Measurements from ENCODE around the gene HPN.

The HPN gene

GRCh38 chr19:35037716-35038622, 3.6 kb upstream of the HPN start:
- DNase-seq: no peak
- Histone ChIP-seq H3K27me3 (no peaks in the 10 kb centered on the region), H3K4me3 (ENCODE audit: low read depth, low read length) (no peak overlapping the region), H3K9me3 (no peaks in the 10 kb centered on the region), H3K36me3 (no peaks in the 10 kb centered on the region), H3K4me1 (no peaks in the 10 kb centered on the region; the same call in 1 of the 2 replicates)
- TF ChIP-seq, protein P1, sequence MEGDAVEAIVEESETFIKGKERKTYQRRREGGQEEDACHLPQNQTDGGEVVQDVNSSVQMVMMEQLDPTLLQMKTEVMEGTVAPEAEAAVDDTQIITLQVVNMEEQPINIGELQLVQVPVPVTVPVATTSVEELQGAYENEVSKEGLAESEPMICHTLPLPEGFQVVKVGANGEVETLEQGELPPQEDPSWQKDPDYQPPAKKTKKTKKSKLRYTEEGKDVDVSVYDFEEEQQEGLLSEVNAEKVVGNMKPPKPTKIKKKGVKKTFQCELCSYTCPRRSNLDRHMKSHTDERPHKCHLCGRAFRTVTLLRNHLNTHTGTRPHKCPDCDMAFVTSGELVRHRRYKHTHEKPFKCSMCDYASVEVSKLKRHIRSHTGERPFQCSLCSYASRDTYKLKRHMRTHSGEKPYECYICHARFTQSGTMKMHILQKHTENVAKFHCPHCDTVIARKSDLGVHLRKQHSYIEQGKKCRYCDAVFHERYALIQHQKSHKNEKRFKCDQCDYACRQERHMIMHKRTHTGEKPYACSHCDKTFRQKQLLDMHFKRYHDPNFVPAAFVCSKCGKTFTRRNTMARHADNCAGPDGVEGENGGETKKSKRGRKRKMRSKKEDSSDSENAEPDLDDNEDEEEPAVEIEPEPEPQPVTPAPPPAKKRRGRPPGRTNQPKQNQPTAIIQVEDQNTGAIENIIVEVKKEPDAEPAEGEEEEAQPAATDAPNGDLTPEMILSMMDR (IDR thresholded peaks at IDR 0.05; ENCODE audit: low read depth, low read length): no peak

GRCh38 chr19:35038623-35039512, 2.7 kb upstream of the HPN start:
- DNase-seq: no peak
- Histone ChIP-seq H3K36me3 (no peaks in the 10 kb centered on the region), H3K4me3 (ENCODE audit: low read depth, low read length) (no peak overlapping the region), H3K4me1 (no peaks in the 10 kb centered on the region; the same call in 1 of the 2 replicates), H3K27me3 (no peaks in the 10 kb centered on the region), H3K9me3 (no peaks in the 10 kb centered on the region)
- TF ChIP-seq, protein P1 (IDR thresholded peaks at IDR 0.05; ENCODE audit: low read depth, low read length): no peak

DNA sequence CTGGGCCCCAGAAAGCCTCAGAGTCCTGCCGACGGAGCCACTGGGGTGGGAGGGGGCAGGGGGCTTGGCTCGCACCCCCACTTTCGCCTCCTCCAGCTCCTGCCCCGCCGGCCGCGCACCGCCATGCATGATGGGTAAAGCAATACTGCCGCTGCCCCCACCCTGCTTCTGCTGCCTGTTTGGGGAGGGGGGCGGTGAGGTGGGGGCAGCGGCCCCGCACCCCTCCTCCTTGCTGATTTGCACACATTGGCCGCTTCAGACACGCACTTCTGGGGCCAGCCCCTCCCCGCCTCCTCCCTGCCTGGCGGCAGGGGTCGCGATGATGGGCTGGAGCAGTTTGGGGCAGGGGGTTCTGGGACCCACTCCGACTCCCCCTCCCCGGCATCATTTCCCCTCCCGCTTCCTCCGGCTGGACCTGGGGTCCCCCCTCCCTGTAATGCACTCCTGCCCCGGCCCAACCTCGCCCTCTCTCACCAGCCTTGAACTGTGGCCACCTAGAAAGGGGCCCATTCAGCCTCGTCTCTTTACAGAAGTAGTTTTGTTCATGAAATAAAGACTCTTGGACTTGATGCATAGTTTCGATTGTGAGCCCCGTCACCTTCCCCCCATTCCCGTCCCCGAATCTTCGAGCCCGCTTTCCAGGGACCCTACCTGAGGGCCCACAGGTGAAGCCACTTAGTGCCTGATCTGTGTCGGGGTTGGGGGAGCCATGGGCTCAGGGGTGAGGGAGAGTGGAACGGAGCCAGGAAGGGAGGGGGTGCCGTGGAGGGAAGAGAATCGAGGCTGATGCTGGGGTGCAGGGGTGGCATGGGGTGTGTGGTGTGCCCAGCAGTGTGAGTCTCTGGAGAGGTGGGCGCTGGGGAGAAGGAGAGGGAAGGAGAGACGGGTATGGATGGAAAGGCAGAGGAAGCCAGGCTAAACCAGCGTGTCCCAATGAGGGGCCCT, 1.4 kb upstream of the HPN start:
- no peak for DNase-seq
- H3K4me3 ChIP-seq (ENCODE audit: low read depth, low read length): no peak overlapping the region
- TF ChIP-seq, protein P1 (IDR thresholded peaks at IDR 0.05; ENCODE audit: low read depth, low read length): no peak
- H3K36me3 ChIP-seq: no peaks in the 10 kb centered on the region
- H3K27me3 ChIP-seq: no peaks in the 10 kb centered on the region
- H3K9me3 ChIP-seq: no peaks in the 10 kb centered on the region
- H3K4me1 ChIP-seq: no peaks in the 10 kb centered on the region; the same call in 1 of the 2 replicates

DNA sequence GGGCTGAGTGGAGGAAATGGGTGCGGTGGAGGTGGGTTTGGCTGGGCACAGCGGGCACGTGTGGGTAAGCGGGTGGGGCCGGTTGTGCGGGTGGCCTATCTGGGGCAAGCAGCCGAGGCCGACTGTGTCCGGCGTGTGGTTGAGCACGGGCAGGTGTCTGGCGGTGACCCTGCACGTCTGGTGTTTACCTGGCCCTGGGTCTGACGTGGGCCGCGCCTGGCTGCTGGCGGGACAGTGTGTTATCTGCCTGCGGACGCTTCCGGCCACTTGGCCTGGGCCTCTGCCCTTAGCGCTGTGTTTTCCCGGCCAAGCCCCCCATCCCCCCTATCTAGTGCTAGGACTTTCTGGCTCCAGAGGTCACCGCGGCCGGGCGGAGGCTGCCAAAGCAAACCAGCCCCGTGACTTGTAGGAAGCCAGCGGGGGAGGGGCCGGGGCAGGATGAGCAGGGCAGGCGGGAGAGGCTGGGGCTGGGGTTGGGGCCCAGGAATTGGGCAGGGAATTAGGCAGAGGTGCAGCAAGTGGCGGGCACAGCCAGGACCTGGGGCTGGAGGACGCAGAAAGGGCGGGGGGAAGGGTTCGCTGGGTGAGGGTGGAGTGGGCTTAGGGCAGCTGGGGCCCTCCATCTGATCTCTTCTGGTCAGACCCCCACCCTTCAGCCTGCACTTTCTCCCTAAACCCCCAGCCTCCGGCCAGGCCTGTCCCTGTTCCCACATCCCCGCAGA, 534 bp upstream of the HPN start:
- no peak for DNase-seq
- TF ChIP-seq, protein P1 (IDR thresholded peaks at IDR 0.05; ENCODE audit: low read depth, low read length): no peak
- no peaks in the 10 kb centered on the region for H3K9me3 ChIP-seq
- no peak overlapping the region for H3K4me3 ChIP-seq (ENCODE audit: low read depth, low read length)
- no peaks in the 10 kb centered on the region for H3K36me3 ChIP-seq
- no peaks in the 10 kb centered on the region for H3K27me3 ChIP-seq
- H3K4me1 ChIP-seq: no peaks in the 10 kb centered on the region; the same call in 1 of the 2 replicates

DNA sequence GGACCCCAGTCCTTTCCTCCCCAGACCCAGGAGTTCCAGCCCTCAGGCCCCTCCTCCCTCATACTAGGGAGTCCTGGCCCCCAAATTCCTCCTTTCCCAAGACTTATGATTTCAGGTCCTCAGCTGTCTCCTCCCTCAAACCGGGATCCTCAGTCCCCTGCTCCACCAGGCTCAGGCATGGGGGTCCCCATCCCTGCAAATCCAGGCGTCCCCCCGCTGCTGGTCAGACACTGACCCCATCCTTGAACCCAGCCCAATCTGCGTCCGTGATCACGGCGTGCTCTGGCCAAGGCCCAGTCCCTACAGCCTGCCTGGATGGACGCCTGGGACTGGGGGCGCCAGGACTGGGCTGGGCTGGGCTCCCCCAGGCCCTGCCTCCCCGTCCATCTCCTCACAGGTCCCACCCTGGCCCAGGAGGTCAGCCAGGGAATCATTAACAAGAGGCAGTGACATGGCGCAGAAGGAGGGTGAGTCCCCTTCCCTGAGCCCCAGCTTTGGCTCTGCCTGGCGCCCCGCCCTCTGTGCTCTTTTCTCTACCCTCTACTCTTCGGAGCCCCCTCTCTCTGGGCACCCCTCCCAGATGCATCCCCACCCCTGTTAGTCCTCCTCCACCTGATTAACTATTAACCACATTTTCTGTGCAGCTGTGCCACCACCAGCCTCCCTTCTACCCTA, 672 bp downstream of the HPN start:
- Histone ChIP-seq H3K27me3 (no peaks in the 10 kb centered on the region), H3K4me1 (no peaks in the 10 kb centered on the region; the same call in 1 of the 2 replicates), H3K4me3 (ENCODE audit: low read depth, low read length) (no peak overlapping the region), H3K9me3 (no peaks in the 10 kb centered on the region), H3K36me3 (no peaks in the 10 kb centered on the region)
- DNase-seq: no peak
- TF ChIP-seq, protein P1 (IDR thresholded peaks at IDR 0.05; ENCODE audit: low read depth, low read length): no peak

All from BE2C (cell line).